ENCODE measurements around the gene IBTK.

IBTK gene

GRCh38 chr6:82123632-82124031 is 123.9 kb downstream of the IBTK start:
- no peak for DNase-seq (ENCODE audit: low read depth, low spot score)
- Histone ChIP-seq H3K4me3 (no peak overlapping the region), H3K9ac (ENCODE audit: insufficient read length) (no peak overlapping the region), H3K36me3 (ENCODE audit: insufficient read depth, low read length) (no peaks in the 10 kb centered on the region), H3K27ac (no peak overlapping the region), H3K9me3 (ENCODE audit: low read depth, low read length) (no peaks in the 10 kb centered on the region)
- no peak for TF ChIP-seq POLR2AphosphoS5 (IDR thresholded peaks at IDR 0.05; ENCODE audit: borderline replicate concordance, low read depth, low read length)
- TF ChIP-seq EZH2 (IDR thresholded peaks at IDR 0.05): no peak
- no peak for TF ChIP-seq FOXP2 (optimal IDR thresholded peaks at IDR 0.05; ENCODE audit: control extremely low read depth, extremely low read length, insufficient read depth)

Measured in SK-N-MC (cell line).